A549 (cell line): ENCODE measurements around the gene CARMIL3. TPM values are rescaled to one million over a fixed set of nuclear protein-coding genes. Genes with fewer than 3 reads are reported as not detected.

ENCODE experiments used
- ATAC-seq, 2 experiments: fragments of 200-7000 bp in 1 of 2; fragments of >200 bp in 1 of 2; cut with Nextera tagmentation in 1 of 2; cut with Tn5 transposase in 1 of 2; 3 replicates each; pipeline versions ENCODE4 v1.8.0 to v1.9.1; 2018 to 2020; ENCODE audit warnings: mild to moderate bottlenecking in 1 of 2, moderate library complexity in 1 of 2
- CTCF ChIA-PET: fragments of 300-600 bp; sonication (Branson Sonifier 250); formaldehyde crosslinking; extraction: SDS; loops from one replicate; lab custom pipeline; 2021; ENCODE audit warnings: antibody characterized with exemption, inconsistent platforms; lab: Yijun Ruan, JAX
- POLR2A ChIA-PET: fragments of 350-600 bp; formaldehyde crosslinking; extraction: SDS; loops from one replicate; lab custom pipeline; 2021; ENCODE audit warnings: antibody characterized with exemption, inconsistent platforms; lab: Yijun Ruan, JAX
- DNase-seq, 2 experiments: peaks; one replicate each; pipeline versions ENCODE4 v3.0.0 to v3.0.0-alpha.2; 2011 to 2016; ENCODE audit warnings: low read depth in 1 of 2, low spot score in 1 of 2
- FAIRE-seq: peaks from 2 replicates; lab custom pipeline; 2011; peaks lifted over from hg19 to GRCh38; lab: Jason Lieb, UNC
- H3K27ac ChIP-seq, 2 experiments: fragments of >200 bp; sonication (Bioruptor Twin); formaldehyde crosslinking; 3 replicates each; pipeline ENCODE4 v1.5.1; 2016 to 2017
- H3K4me1 ChIP-seq: fragments of >200 bp; sonication (Bioruptor Twin); formaldehyde crosslinking; 3 replicates; pipeline ENCODE4 v1.6.1; 2016
- H3K4me2 ChIP-seq: fragments of >200 bp; sonication (Bioruptor Twin); formaldehyde crosslinking; 3 replicates; pipeline ENCODE4 v1.6.1; 2016
- H3K4me3 ChIP-seq: fragments of >200 bp; sonication (Bioruptor Twin); formaldehyde crosslinking; 3 replicates; pipeline ENCODE4 v1.5.1; 2016
- H3K9me3 ChIP-seq: fragments of >200 bp; sonication (Bioruptor Twin); formaldehyde crosslinking; 3 replicates; pipeline ENCODE4 v1.6.1; 2016
- CBX8 ChIP-seq: fragments of 200-600 bp; sonication (generic); IDR thresholded peaks from 2 replicates; pipeline ENCODE4 v1.6.1; 2016
- CEBPB ChIP-seq, 2 experiments: fragments of >200 bp in 1 of 2; sonication (Bioruptor Twin) in 1 of 2; formaldehyde crosslinking in 1 of 2; IDR thresholded peaks; 2 replicates each; pipeline ENCODE4 v1.6.1; 2012 to 2016
- CHD2 ChIP-seq: fragments of 150-350 bp; IDR thresholded peaks from 2 replicates; pipeline ENCODE4 v1.6.1; 2014; ENCODE audit warnings: low read length; ENCODE audit not compliant: partially characterized antibody
- CHD4 ChIP-seq: fragments of 200-600 bp; sonication (generic); IDR thresholded peaks from 2 replicates; pipeline ENCODE4 v1.6.1; 2016; ENCODE audit warnings: antibody characterized with exemption, mild to moderate bottlenecking, borderline replicate concordance
- EHF ChIP-seq: fragments of 250-450 bp; sonication (Bioruptor Pico); IDR thresholded peaks from 2 replicates; pipeline ENCODE4 v1.5.0; 2020; ENCODE audit warnings: mild to moderate bottlenecking
- EHMT2 ChIP-seq: fragments of 200-600 bp; sonication (generic); IDR thresholded peaks from 2 replicates; pipeline ENCODE4 v1.6.1; 2016; ENCODE audit warnings: antibody characterized with exemption, low read depth, mild to moderate bottlenecking, moderate library complexity
- FOSL2 ChIP-seq, 2 experiments: fragments of 450-650 bp in 1 of 2; fragments of >200 bp in 1 of 2; sonication (Bioruptor Twin) in 1 of 2; formaldehyde crosslinking; IDR thresholded peaks; 2 replicates each; pipeline versions ENCODE4 v1.5.0 to v1.6.1; 2016 to 2020; ENCODE audit warnings: mild to moderate bottlenecking in 1 of 2, moderate library complexity in 1 of 2
- GATA3 ChIP-seq: IDR thresholded peaks from 2 replicates; pipeline ENCODE4 v1.6.1; 2012; ENCODE audit warnings: borderline replicate concordance
- HMGXB4 ChIP-seq: fragments of 250-450 bp; sonication (Bioruptor Pico); IDR thresholded peaks from 2 replicates; pipeline ENCODE4 v1.5.0; 2021; ENCODE audit warnings: mild to moderate bottlenecking, moderate library complexity, borderline replicate concordance
- HOXA7 ChIP-seq: fragments of 250-450 bp; sonication (Bioruptor Pico); IDR thresholded peaks from 2 replicates; pipeline ENCODE4 v1.5.0; 2020; ENCODE audit warnings: mild to moderate bottlenecking, moderate library complexity
- HOXB5 ChIP-seq: fragments of 250-450 bp; sonication (Bioruptor Pico); IDR thresholded peaks from 2 replicates; pipeline ENCODE4 v1.5.0; 2020; ENCODE audit warnings: mild to moderate bottlenecking, moderate library complexity
- KDM5A ChIP-seq: fragments of 200-600 bp; sonication (generic); IDR thresholded peaks from 2 replicates; pipeline ENCODE4 v1.6.1; 2016; ENCODE audit warnings: antibody characterized with exemption, mild to moderate bottlenecking
- MAFK ChIP-seq: fragments of 450-650 bp; IDR thresholded peaks from 2 replicates; pipeline ENCODE4 v1.6.1; 2014; ENCODE audit not compliant: partially characterized antibody
- MAZ ChIP-seq: fragments of 150-350 bp; IDR thresholded peaks from 2 replicates; pipeline ENCODE4 v1.6.1; 2014; ENCODE audit warnings: antibody characterized with exemption, low read depth, low read length, borderline replicate concordance
- NFE2L2 ChIP-seq: fragments of 150-350 bp; conservative IDR thresholded peaks from 2 replicates; pipeline ENCODE4 v1.6.1; 2014; ENCODE audit warnings: low read length
- NPAS2 ChIP-seq: fragments of 250-450 bp; sonication (Bioruptor Pico); IDR thresholded peaks from 2 replicates; pipeline ENCODE4 v1.8.0; 2022; ENCODE audit warnings: mild to moderate bottlenecking, moderate library complexity, borderline replicate concordance
- NR3C1 ChIP-seq: fragments of >200 bp; sonication (Bioruptor Twin); formaldehyde crosslinking; IDR thresholded peaks from 3 replicates; pipeline ENCODE4 v1.6.1; 2017
- POLR2AphosphoS2 ChIP-seq: conservative IDR thresholded peaks from 2 replicates; pipeline ENCODE4 v1.6.1; 2012; ENCODE audit warnings: low read length, improper control_type of control experiment, inconsistent platforms
- RARB ChIP-seq: fragments of 250-450 bp; sonication (Bioruptor Pico); IDR thresholded peaks from 2 replicates; pipeline ENCODE4 v1.8.0; 2021; ENCODE audit warnings: mild to moderate bottlenecking, moderate library complexity
- REST ChIP-seq: fragments of 200-600 bp; sonication (generic); IDR thresholded peaks from 2 replicates; pipeline ENCODE4 v1.6.1; 2016; ENCODE audit warnings: antibody characterized with exemption, mild to moderate bottlenecking, moderate library complexity
- TFCP2L1 ChIP-seq: fragments of 250-450 bp; sonication (Bioruptor Pico); IDR thresholded peaks from 2 replicates; pipeline ENCODE4 v1.5.0; 2021; ENCODE audit warnings: mild to moderate bottlenecking
- WGBS: methylation state at CpG from one replicate; pipeline ENCODE4 v1.1.6; 2017; ENCODE audit errors: missing lambda C conversion rate; 5-methylcytosine and 5-hydroxymethylcytosine counted together
- polyA plus RNA-seq, 4 experiments: library from polyadenylated mRNA; depleted of rRNA in 3 of 4; stranded (reverse); fragments of >200 nt; fragmentation: RNase III in 1 of 4; extraction: RNeasy Plus Mini Kit Qiagen cat#74134 plus additional on column Dnase treatment in 1 of 4; gene quantifications; 2 replicates in 3 of 4; 3 replicates in 1 of 4; pipeline ENCODE4 v1.2.3, GENCODE V29; 2011 to 2017
- TF ChIP-seq, protein P1 (sequence below): fragments of 250-450 bp; sonication (Bioruptor Pico); IDR thresholded peaks from 2 replicates; pipeline ENCODE4 v1.5.0; 2020; ENCODE audit warnings: low read depth, mild to moderate bottlenecking, moderate library complexity
- TF ChIP-seq, protein P2 (sequence below): fragments of >200 bp; sonication (Bioruptor Twin); formaldehyde crosslinking; IDR thresholded peaks from 2 replicates; pipeline ENCODE4 v1.6.1; 2016
- TF ChIP-seq, protein P3 (sequence below): IDR thresholded peaks from 2 replicates; pipeline ENCODE4 v1.6.1; 2012
- TF ChIP-seq, protein P4 (sequence below): IDR thresholded peaks from 2 replicates; pipeline ENCODE4 v1.6.1; 2012

CARMIL3 gene
- polyA plus RNA-seq, 2 of the 4 experiments (the other 2 are of a cell fraction) = 0.45 to 0.98 TPM

DNA sequence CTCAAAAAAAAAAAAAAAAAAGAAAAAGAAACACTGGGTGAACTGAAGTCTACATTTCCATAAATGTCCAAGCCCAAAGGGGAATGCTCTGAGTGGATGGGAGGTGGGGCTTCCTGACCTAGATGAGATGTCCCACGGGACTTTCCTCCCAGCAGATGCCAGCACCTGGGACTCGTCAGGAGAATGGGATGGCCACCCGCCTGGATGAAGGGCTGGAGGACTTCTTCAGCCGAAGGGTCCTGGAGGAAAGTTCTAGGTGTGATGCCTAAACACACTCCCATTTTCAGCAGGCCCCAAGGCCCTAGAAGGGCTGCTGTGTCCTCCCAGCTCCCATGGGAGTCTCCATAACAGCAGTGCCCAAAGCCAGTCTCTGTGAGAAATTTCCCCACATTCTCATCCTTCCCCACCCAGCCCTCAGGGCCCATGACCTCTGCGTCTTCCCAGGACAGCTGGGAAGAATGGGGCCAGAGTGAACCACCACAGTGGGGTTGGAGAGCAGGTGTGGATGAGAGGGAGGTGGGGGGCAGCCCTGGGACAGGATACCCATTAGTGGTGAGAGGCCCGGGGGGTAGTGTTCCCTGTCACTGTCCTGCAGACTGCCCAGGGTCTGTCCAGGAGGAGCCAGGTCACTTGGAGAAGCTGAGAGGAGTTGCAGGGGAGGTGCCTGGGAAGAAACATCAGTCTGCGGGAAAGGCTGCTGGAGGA is 12.4 kb downstream of the CARMIL3 start:
- Histone ChIP-seq H3K9me3 (no peaks in the 10 kb centered on the region), H3K4me1 (no peaks in the 10 kb centered on the region), H3K4me2 (no peak overlapping the region), H3K4me3 (no peak overlapping the region), H3K27ac (no peak overlapping the region)
- TF ChIP-seq NFE2L2 (no peak), TFCP2L1 (no peak), HOXA7 (CRISPR knock-in tag) (no peak), GATA3 (no peak)
- TF ChIP-seq, protein P1, sequence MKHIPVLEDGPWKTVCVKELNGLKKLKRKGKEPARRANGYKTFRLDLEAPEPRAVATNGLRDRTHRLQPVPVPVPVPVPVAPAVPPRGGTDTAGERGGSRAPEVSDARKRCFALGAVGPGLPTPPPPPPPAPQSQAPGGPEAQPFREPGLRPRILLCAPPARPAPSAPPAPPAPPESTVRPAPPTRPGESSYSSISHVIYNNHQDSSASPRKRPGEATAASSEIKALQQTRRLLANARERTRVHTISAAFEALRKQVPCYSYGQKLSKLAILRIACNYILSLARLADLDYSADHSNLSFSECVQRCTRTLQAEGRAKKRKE (CRISPR knock-in tag) = no peak
- WGBS = 60% methylated on average over 7 of the region's 7 CpGs
- ATAC-seq (no peak), DNase-seq (no peak), FAIRE-seq (no peak)
- ChIA-PET POLR2A (interaction anchor here (0.7 kb wide), 2 partner anchors 45 to 96 kb away, joined by 6 to 8 read pairs; no protein-coding TSS in a partner anchor), CTCF (interaction anchor here (1.0 to 15.8 kb wide), 5 partner anchors 16 to 133 kb away, joined by 3 to 405 read pairs (median 7); partner anchors contain the start of gene PCK2)

- ATAC-seq (no peak), FAIRE-seq (no peak), DNase-seq (no peak)
- no peak overlapping the region for H3K4me3 ChIP-seq
- H3K4me1 ChIP-seq = no peaks in the 10 kb centered on the region
- TF ChIP-seq GATA3 (no peak), MAFK (no peak), POLR2AphosphoS2 (no peak), KDM5A (no peak), CBX8 (no peak), CEBPB (IDR thresholded peaks at IDR 0.05) (no peak), HOXA7 (CRISPR knock-in tag) (no peak), EHF (no peak), FOSL2 (IDR thresholded peaks at IDR 0.05) (no peak), FOSL2 (CRISPR knock-in tag; IDR thresholded peaks at IDR 0.05) (no peak), MAZ (no peak), HOXB5 (CRISPR knock-in tag) (no peak), RARB (CRISPR knock-in tag) (no peak), EHMT2 (no peak), CHD2 (no peak)
- TF ChIP-seq, protein P2, sequence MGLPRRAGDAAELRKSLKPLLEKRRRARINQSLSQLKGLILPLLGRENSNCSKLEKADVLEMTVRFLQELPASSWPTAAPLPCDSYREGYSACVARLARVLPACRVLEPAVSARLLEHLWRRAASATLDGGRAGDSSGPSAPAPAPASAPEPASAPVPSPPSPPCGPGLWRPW = no peak
- TF ChIP-seq, protein P3, sequence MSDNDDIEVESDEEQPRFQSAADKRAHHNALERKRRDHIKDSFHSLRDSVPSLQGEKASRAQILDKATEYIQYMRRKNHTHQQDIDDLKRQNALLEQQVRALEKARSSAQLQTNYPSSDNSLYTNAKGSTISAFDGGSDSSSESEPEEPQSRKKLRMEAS = no peak
- TF ChIP-seq, protein P4, sequence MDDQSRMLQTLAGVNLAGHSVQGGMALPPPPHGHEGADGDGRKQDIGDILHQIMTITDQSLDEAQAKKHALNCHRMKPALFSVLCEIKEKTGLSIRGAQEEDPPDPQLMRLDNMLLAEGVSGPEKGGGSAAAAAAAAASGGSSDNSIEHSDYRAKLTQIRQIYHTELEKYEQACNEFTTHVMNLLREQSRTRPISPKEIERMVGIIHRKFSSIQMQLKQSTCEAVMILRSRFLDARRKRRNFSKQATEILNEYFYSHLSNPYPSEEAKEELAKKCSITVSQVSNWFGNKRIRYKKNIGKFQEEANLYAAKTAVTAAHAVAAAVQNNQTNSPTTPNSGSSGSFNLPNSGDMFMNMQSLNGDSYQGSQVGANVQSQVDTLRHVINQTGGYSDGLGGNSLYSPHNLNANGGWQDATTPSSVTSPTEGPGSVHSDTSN = no peak
- ChIA-PET POLR2A (no interaction called here), CTCF (interaction anchor here (1.0 to 15.8 kb wide), 4 partner anchors 29 to 134 kb away, joined by 3 to 405 read pairs (median 124); partner anchors contain the start of gene PCK2)
- no peak overlapping the region for H3K27ac ChIP-seq
- no peaks in the 10 kb centered on the region for H3K9me3 ChIP-seq
- WGBS = 74% methylated on average over 8 of the region's 15 CpGs
- H3K4me2 ChIP-seq = no peak overlapping the region
Measured at GRCh38 chr14:24064856-24065255, 13.0 kb downstream of the CARMIL3 start.

DNA sequence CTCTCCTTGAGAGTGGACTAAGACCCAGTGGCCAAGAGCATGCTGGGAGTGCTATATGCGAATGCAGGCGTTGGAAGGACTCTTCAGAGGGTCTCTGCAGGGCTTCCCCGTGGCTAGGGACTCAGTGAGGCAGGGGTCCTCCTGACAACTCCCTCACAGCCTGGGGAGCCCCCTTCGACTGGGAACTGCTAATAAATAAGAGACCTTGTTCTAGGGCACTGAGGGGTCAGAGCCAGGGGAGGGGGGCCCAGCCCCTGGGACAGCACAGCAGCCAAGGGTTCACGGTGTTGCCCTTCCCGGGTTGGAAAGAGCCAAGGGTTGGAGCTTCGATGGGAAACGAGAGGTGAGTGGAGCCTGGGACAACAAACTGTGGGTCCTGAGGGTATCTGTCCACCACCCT is 13.6 kb downstream of the CARMIL3 start:
- Histone ChIP-seq H3K9me3 (no peaks in the 10 kb centered on the region), H3K4me2 (no peak overlapping the region), H3K4me3 (no peak overlapping the region), H3K27ac (no peak overlapping the region), H3K4me1 (no peaks in the 10 kb centered on the region)
- ATAC-seq (no peak), DNase-seq (no peak), FAIRE-seq (no peak)
- CTCF ChIA-PET = interaction anchor here (1.0 to 15.8 kb wide), 4 partner anchors 28 to 135 kb away, joined by 3 to 405 read pairs (median 124); partner anchors contain the start of gene PCK2
- WGBS = 26% methylated on average over 8 of the region's 8 CpGs
- POLR2A ChIA-PET = no interaction called here
- TF ChIP-seq, protein P2 = no peak
- TF ChIP-seq NPAS2 = no peak
- no peak for TF ChIP-seq NR3C1
- no peak for TF ChIP-seq KDM5A
- no peak for TF ChIP-seq HMGXB4 (CRISPR knock-in tag)
- no peak for TF ChIP-seq REST
- no peak for TF ChIP-seq CHD4
